DOHH2 (cell line): ENCODE data around the gene CAPZA2.

Source experiments
- H3F3A ChIP-seq: fragments of 200-600 bp; sonication (generic), shearing (Covaris generic); 2 replicates; pipeline ENCODE4 v1.6.0; 2016; ENCODE audit warnings: antibody characterized with exemption, mild to moderate bottlenecking; ENCODE audit not compliant: control insufficient read depth, insufficient read depth
- H3K27ac ChIP-seq: fragments of 200-600 bp; sonication (generic); 2 replicates; pipeline ENCODE4 v1.5.1; 2014; ENCODE audit warnings: low read depth, mild to moderate bottlenecking, low read length, moderate library complexity
- H3K27me3 ChIP-seq: fragments of 200-600 bp; sonication (generic); 2 replicates; pipeline ENCODE4 v1.6.1; 2014; ENCODE audit warnings: mild to moderate bottlenecking, low read length, mixed read lengths; ENCODE audit not compliant: control insufficient read depth
- H3K36me3 ChIP-seq: fragments of 200-600 bp; sonication (generic); 2 replicates; pipeline ENCODE4 v1.6.1; 2014; ENCODE audit warnings: mild to moderate bottlenecking, low read length, moderate library complexity, mixed read lengths; ENCODE audit not compliant: control insufficient read depth
- H3K4me1 ChIP-seq: fragments of 200-600 bp; sonication (generic); 2 replicates; pipeline ENCODE4 v1.6.1; 2014; ENCODE audit warnings: mild to moderate bottlenecking, low read length, mixed read lengths; ENCODE audit not compliant: control insufficient read depth
- H3K4me2 ChIP-seq: fragments of 200-600 bp; sonication (generic); 2 replicates; pipeline ENCODE4 v1.6.0; 2014; ENCODE audit warnings: mild to moderate bottlenecking, low read length, moderate library complexity
- H3K4me3 ChIP-seq: fragments of 200-600 bp; sonication (generic); 2 replicates; pipeline ENCODE4 v1.5.1; 2014; ENCODE audit warnings: mild to moderate bottlenecking, low read length, mixed read lengths
- H3K79me2 ChIP-seq: fragments of 200-600 bp; sonication (generic); 2 replicates; pipeline ENCODE4 v1.6.1; 2014; ENCODE audit warnings: mild to moderate bottlenecking, low read length, mixed read lengths; ENCODE audit not compliant: control insufficient read depth
- H3K9me2 ChIP-seq: fragments of 200-600 bp; sonication (generic); replicated peaks from 2 replicates; pipeline ENCODE4 v1.6.1; 2014; ENCODE audit warnings: mild to moderate bottlenecking, low read length, mixed read lengths; ENCODE audit not compliant: control insufficient read depth
- H3K9me3 ChIP-seq: fragments of 200-600 bp; sonication (generic); 2 replicates; pipeline ENCODE4 v1.6.1; 2014; ENCODE audit warnings: antibody characterized with exemption, low read length, mixed read lengths; ENCODE audit not compliant: control insufficient read depth, insufficient read depth
- H4K20me1 ChIP-seq: fragments of 200-600 bp; sonication (generic); 2 replicates; pipeline ENCODE4 v1.6.0; 2014; ENCODE audit warnings: low read depth, mild to moderate bottlenecking, antibody characterized with exemption, low read length, moderate library complexity; ENCODE audit not compliant: control insufficient read depth, insufficient read depth
- CTCF ChIP-seq: fragments of 200-600 bp; sonication (generic); IDR thresholded peaks from one replicate; pipeline ENCODE4 v1.5.1; 2014; ENCODE audit warnings: antibody characterized with exemption, mild to moderate bottlenecking, low read depth, low read length; ENCODE audit not compliant: poor library complexity, severe bottlenecking
- EZH2phosphoT487 ChIP-seq: fragments of 200-600 bp; sonication (generic); IDR thresholded peaks from 2 replicates; pipeline ENCODE4 v1.6.1; 2017; ENCODE audit warnings: borderline replicate concordance, mild to moderate bottlenecking, antibody characterized with exemption, low read length, moderate library complexity, mixed read lengths

The CAPZA2 gene

DNA sequence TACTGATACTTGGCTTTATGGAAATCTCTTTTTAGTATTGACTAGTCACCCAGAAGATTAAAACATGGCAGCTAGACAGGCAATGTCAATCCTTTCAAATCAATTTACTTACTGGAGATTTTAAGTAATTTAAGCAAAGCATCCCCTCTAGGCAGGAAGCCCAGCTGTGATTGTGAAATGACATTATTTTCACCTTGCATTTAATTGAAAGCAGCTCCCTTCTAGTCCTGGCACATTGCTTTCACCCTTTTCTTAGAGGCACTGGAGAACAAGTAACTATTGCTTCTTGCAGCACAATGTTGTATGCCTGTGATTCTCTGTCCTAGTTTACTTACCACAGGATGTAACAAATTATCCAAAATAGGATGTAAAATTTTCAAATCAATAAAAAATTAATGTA is 104.2 kb downstream of the CAPZA2 start:
- no peaks in the 10 kb centered on the region for H3K9me3 ChIP-seq
- TF ChIP-seq CTCF: no peak
- TF ChIP-seq EZH2phosphoT487: no peak
- no peak overlapping the region for H3K4me2 ChIP-seq
- H4K20me1 ChIP-seq: 0 out of 2 replicates have a peak, but pooled peaks cover 5% of the 10 kb centered on the region
- no peaks in the 10 kb centered on the region for H3K36me3 ChIP-seq
- H3K4me1 ChIP-seq: peaks cover 6% of the 10 kb centered on the region; the same call in 1 of the 2 replicates
- H3F3A ChIP-seq: no peaks in the 10 kb centered on the region
- no peak overlapping the region for H3K27ac ChIP-seq
- peaks cover 26% of the 10 kb centered on the region for H3K79me2 ChIP-seq
- no peaks in the 10 kb centered on the region for H3K9me2 ChIP-seq
- H3K4me3 ChIP-seq: no peak overlapping the region
- H3K27me3 ChIP-seq: no peaks in the 10 kb centered on the region

- Histone ChIP-seq H3K27me3 (no peaks in the 10 kb centered on the region), H3K4me1 (peaks cover 6% of the 10 kb centered on the region; the same call in 1 of the 2 replicates), H3K9me3 (no peaks in the 10 kb centered on the region), H3K4me2 (no peak overlapping the region), H3K4me3 (no peak overlapping the region), H3K36me3 (no peaks in the 10 kb centered on the region), H3K79me2 (peaks cover 24% of the 10 kb centered on the region), H3K9me2 (no peaks in the 10 kb centered on the region), H4K20me1 (0 out of 2 replicates have a peak, but pooled peaks cover 5% of the 10 kb centered on the region), H3F3A (no peaks in the 10 kb centered on the region), H3K27ac (no peak overlapping the region)
- no peak for TF ChIP-seq EZH2phosphoT487
- no peak for TF ChIP-seq CTCF
Measured at GRCh38 chr7:116967254-116967922, 105.0 kb downstream of the CAPZA2 start.

DNA sequence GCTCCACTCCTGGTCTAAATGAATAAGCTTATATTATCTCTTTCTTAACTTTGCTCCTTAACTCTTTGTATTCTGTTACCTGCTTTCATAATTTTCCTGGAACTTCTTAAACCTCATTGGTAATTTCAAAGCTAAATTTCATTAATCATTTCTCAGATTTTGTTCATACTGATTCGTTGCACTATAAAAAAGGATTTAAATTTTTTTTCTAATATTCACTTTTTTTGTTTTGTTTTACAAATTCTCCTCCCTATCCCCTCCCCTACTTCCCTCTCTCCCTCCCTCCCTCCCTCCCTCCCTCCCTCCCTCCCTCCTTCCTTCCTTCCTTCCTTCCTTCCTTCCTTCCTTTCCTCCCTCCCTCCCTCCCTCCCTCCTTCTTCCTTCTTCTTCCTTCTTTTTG is 105.6 kb downstream of the CAPZA2 start:
- Histone ChIP-seq H4K20me1 (0 out of 2 replicates have a peak, but pooled peaks cover 5% of the 10 kb centered on the region), H3K4me3 (no peak overlapping the region), H3K9me3 (no peaks in the 10 kb centered on the region), H3K4me1 (peaks cover 6% of the 10 kb centered on the region; the same call in 1 of the 2 replicates), H3K9me2 (no peaks in the 10 kb centered on the region), H3K27me3 (no peaks in the 10 kb centered on the region), H3K79me2 (peaks cover 21% of the 10 kb centered on the region), H3K4me2 (no peak overlapping the region), H3K27ac (no peak overlapping the region), H3K36me3 (no peaks in the 10 kb centered on the region), H3F3A (no peaks in the 10 kb centered on the region)
- TF ChIP-seq CTCF: no peak
- TF ChIP-seq EZH2phosphoT487: no peak
